SIG-M5 treated with dmso at 0.1 percent for 504 hours (cell line): ENCODE data around the gene KRTAP5-6.

ENCODE experiments used
- DNase-seq: peaks from one replicate; lab custom pipeline; 2025; ENCODE audit not compliant: unreplicated experiment; lab: John Stamatoyannopoulos, UW

The KRTAP5-6 gene, protein sequence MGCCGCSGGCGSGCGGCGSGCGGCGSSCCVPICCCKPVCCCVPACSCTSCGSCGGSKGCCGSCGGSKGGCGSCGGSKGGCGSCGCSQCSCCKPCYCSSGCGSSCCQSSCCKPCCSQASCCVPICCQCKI

GRCh38 chr11:1696608-1697570, at the start of gene KRTAP5-6:
KRTAP5-6 (plus strand) TSS chr11:1697195; CDS start chr11:1697246, 51 bp downstream.
- DNase-seq, result no peak

- no peak for DNase-seq
These were observed 48.9 kb upstream of the KRTAP5-6 start for GRCh38 chr11:1647901-1648652.

DNA sequence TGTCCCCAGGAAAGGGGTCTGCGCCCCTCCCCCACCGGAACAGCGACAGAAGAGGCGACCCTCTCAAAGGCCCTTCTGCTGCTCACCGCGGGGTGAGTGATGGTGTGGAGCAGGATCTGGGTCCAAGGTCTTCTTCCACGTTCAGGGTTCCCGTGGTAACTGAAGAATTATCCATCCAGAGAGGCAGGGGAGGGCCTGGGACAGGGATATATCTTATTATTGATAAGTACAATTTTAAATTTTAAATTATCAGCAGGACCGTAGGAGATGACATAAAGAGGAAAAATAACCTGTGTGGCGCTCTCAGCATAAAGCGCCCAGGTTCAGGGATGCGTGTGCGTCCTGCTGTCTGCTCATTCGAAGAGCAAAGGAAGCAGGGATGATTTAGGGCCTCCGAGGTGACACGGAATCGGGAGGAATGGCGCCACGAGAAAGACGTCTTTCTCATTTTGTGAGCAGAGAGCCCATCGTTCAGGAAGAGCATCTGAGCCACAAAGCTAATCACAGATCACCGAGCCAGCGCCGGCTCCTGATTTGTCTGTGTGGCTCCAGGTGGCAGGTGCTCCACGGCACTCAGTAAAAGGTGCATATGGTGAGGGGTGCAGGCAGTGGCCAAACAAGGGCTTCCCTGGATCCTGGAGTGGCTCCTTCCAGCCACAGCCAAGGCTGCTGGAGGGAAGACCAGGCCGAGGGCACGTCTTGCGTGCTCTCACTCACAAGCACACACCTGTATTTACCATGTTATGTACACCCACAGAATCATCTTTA, 48.2 kb upstream of the KRTAP5-6 start:
- no peak for DNase-seq

- DNase-seq, result no peak
These were observed 46.7 kb upstream of the KRTAP5-6 start for GRCh38 chr11:1650034-1650917.

DNA sequence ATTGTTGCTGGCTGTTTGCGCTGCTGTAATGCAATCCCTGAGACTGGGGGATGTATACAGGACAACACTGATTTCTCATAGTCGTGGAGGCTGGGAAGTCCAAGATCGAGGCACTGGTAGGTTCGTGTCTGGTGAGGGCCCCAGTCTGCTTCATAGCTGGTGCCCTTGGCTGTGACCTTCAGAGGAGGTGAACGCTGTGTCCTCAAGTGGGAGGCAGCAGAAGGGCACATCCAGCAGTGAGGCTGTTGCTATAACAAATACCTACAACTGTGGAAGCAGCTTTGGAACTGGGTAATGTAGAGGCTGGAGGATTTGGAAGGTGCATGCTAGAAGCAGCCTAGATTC, 46.1 kb upstream of the KRTAP5-6 start:
- no peak for DNase-seq

GRCh38 chr11:1651411-1651980, 45.5 kb upstream of the KRTAP5-6 start:
- DNase-seq, result no peak

GRCh38 chr11:1652026-1652425, 45.0 kb upstream of the KRTAP5-6 start:
- no peak for DNase-seq

GRCh38 chr11:1652442-1652770, 44.6 kb upstream of the KRTAP5-6 start:
- DNase-seq, result no peak

GRCh38 chr11:1652771-1653540, 44.0 kb upstream of the KRTAP5-6 start:
- peak; percentile 32 for DNase-seq

GRCh38 chr11:1653541-1654387, 43.2 kb upstream of the KRTAP5-6 start:
- no peak for DNase-seq

GRCh38 chr11:1654388-1655167, 42.4 kb upstream of the KRTAP5-6 start:
- DNase-seq, result no peak

GRCh38 chr11:1655168-1656060, 41.6 kb upstream of the KRTAP5-6 start:
- DNase-seq, result no peak

- DNase-seq, result no peak
These were observed 40.9 kb upstream of the KRTAP5-6 start for GRCh38 chr11:1656061-1656441.

DNA sequence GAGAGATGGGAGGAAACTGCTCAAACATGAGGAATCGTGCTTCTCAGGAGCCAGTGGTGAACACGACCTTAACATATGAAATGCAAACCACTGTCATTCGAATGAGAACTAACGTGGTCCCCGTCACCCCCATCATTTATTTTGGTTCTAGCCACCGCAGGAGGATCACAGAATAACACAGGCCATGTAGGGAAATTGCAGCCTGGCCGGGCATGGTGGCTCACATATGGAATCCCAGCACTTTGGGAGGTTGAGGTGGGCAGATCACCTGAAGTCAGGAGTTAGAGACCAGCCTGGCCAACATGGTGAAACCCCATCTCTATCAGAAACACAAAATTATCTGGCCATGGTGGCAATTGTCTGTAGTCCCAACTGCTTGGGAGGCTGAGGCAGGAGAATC, 40.3 kb upstream of the KRTAP5-6 start:
- DNase-seq, result no peak

GRCh38 chr11:1659506-1659905, 37.5 kb upstream of the KRTAP5-6 start:
- no peak for DNase-seq

- no peak for DNase-seq
These were observed 36.7 kb upstream of the KRTAP5-6 start for GRCh38 chr11:1660111-1660867.
